GM12891 (cell line): Measurements from ENCODE around the gene PHF19.

Experiments used
- PAX5 ChIP-seq: IDR thresholded peaks from 2 replicates; pipeline ENCODE4 v1.6.1; 2011; ENCODE audit warnings: low read length, moderate library complexity, mild to moderate bottlenecking; ENCODE audit not compliant: insufficient read depth, severe bottlenecking
- POLR2A ChIP-seq: IDR thresholded peaks from 2 replicates; pipeline ENCODE4 v1.6.1; 2011; ENCODE audit warnings: low read depth, low read length, control low read depth
- POLR2AphosphoS5 ChIP-seq: IDR thresholded peaks from 2 replicates; pipeline ENCODE4 v1.6.1; 2011; ENCODE audit warnings: low read depth, low read length, control low read depth
- POU2F2 ChIP-seq: IDR thresholded peaks from 2 replicates; pipeline ENCODE4 v1.6.1; 2011; ENCODE audit warnings: low read depth, mild to moderate bottlenecking, control low read depth, low read length, moderate library complexity
- SPI1 ChIP-seq: IDR thresholded peaks from 2 replicates; pipeline ENCODE4 v1.6.1; 2011; ENCODE audit warnings: low read depth, low read length, control low read depth
- TAF1 ChIP-seq: IDR thresholded peaks from 2 replicates; pipeline ENCODE4 v1.6.1; 2011; ENCODE audit warnings: low read depth, low read length, control low read depth

DNA sequence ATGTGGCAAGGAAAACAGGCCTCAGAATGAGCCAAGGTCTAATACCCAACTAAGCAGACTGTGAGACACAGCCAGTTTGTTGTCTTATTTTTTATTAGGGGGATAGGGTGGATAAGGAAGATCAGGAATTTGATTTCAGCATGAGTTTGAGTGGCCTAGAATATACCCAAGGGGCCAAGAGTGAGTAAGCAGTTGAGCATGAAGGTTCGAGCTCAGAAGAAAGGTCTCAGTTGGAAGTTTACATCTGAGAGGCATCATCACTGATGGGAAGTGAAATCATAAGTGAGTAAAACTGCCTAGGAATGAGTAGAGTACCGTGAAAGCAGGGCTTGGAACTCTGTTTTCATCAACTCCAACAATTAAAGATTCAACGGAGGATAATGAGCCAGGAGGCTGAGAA lies 46.8 kb downstream of the PHF19 start:
- no peak for TF ChIP-seq POLR2A
- TF ChIP-seq POLR2AphosphoS5: no peak
- no peak for TF ChIP-seq SPI1
- TF ChIP-seq TAF1: no peak
- TF ChIP-seq POU2F2: no peak
- TF ChIP-seq PAX5: no peak
